Osteocyte (in vitro differentiated cells): ENCODE results near the gene PLCG1. TPM values are rescaled to one million over a fixed set of nuclear protein-coding genes. Genes with fewer than 3 reads are reported as not detected.

Source experiments
- DNase-seq: peaks from one replicate; pipeline ENCODE4 v3.0.0; 2021; ENCODE audit warnings: mixed read lengths; ENCODE audit not compliant: unreplicated experiment; ENCODE audit errors: extremely low spot score
- H3K27ac Mint-ChIP-seq: one replicate; pipeline ENCODE4 v1.8.0; 2021; ENCODE audit warnings: mild to moderate bottlenecking, mixed read lengths; ENCODE audit not compliant: unreplicated experiment
- H3K27me3 Mint-ChIP-seq: one replicate; pipeline ENCODE4 v1.8.0; 2021; ENCODE audit warnings: mixed read lengths; ENCODE audit not compliant: unreplicated experiment
- H3K36me3 Mint-ChIP-seq: one replicate; pipeline ENCODE4 v1.8.0; 2021; ENCODE audit warnings: mixed read lengths; ENCODE audit not compliant: unreplicated experiment
- H3K4me1 Mint-ChIP-seq: one replicate; pipeline ENCODE4 v1.8.0; 2021; ENCODE audit warnings: mixed read lengths; ENCODE audit not compliant: unreplicated experiment
- H3K4me3 Mint-ChIP-seq: one replicate; pipeline ENCODE4 v1.8.0; 2021; ENCODE audit warnings: mild to moderate bottlenecking, moderate library complexity, mixed read lengths; ENCODE audit not compliant: unreplicated experiment
- H3K9me3 Mint-ChIP-seq: one replicate; pipeline ENCODE4 v1.8.0; 2021; ENCODE audit warnings: mixed read lengths; ENCODE audit not compliant: unreplicated experiment
- CTCF ChIP-seq: fragments of 200-600 bp; sonication (generic); IDR thresholded peaks from 2 replicates; pipeline ENCODE4 v1.5.0; 2021; ENCODE audit warnings: antibody characterized with exemption, mild to moderate bottlenecking, moderate library complexity
- microRNA-seq: library from miRNA; unstranded; fragments of <30 nt; microRNA quantifications from one replicate; pipeline ENCODE4 v1.1.0, GENCODE V29; 2020; ENCODE audit not compliant: unreplicated experiment
- total RNA-seq: library from RNA; stranded (reverse); gene quantifications from 2 replicates; pipeline ENCODE4 v1.2.1, GENCODE V29; 2021

PLCG1 gene
- total RNA-seq, 1 donor from 2014 or later, result 179 TPM

DNA sequence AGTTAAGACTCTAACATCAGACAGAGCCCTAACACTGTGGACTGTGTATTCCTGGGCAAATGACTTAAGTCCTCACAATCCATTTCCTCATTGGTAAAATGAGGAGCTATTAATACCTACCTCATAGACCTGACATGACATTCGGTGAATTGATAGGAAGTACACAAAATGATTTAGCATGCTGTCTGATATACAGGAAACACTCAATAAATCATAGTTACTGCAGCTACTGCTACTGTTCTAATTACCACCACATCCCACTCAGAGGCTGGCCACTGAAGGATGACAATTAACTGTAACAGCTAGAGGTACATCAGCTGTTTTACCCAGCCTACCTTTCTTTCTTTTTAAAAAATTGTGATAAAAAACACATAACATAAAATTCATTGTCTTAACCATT lies 87.7 kb downstream of the PLCG1 start:
- no peak for DNase-seq
- Mint-ChIP-seq H3K36me3 (peaks cover 6% of the 10 kb centered on the region), H3K27ac (no peak overlapping the region), H3K27me3 (no peaks in the 10 kb centered on the region), H3K9me3 (no peaks in the 10 kb centered on the region), H3K4me3 (no peak overlapping the region), H3K4me1 (peaks cover 33% of the 10 kb centered on the region)
- no peak for TF ChIP-seq CTCF

DNA sequence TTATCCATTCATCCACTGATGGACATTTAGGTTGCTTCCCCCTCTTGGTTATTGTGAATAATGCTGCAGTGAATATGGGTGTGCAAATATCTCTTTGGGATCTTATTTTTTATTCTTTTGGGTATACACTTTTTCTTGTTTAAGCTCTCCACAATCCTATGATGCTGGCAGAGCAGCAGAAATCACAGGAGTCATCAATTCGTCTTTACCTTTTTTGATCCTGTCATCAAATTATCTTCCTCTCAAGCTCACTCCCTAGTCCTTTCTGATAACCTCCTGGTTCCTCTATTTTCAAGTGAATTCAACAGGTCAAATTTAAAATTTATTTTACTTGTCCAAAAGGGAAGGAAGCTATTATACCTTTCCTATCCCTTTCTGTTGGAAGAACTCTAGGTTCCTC lies 89.1 kb downstream of the PLCG1 start:
- H3K9me3 Mint-ChIP-seq, result no peaks in the 10 kb centered on the region
- peaks cover 41% of the 10 kb centered on the region for H3K4me1 Mint-ChIP-seq
- no peak for DNase-seq
- H3K4me3 Mint-ChIP-seq, result no peak overlapping the region
- peaks cover 2% of the 10 kb centered on the region for H3K36me3 Mint-ChIP-seq
- no peak overlapping the region for H3K27ac Mint-ChIP-seq
- no peaks in the 10 kb centered on the region for H3K27me3 Mint-ChIP-seq
- TF ChIP-seq CTCF, result no peak

Small RNAs within 50 kb of the gene (microRNA-seq; reads per million reads assigned to microRNA genes)
- gene MIR6871, result 2.2 reads per million

Other genes starting within 250 kb of the PLCG1 start
- gene TOP1, start 108.7 kb upstream of the PLCG1 start, total RNA-seq, result 50.2 and 51.1 TPM in 2 replicates
- 43.1 and 44.5 TPM in 2 replicates for gene ZHX3, start 180.2 kb downstream of the PLCG1 start, total RNA-seq
- gene LPIN3, start 203.3 kb downstream of the PLCG1 start, total RNA-seq, result 2.9 and 3.2 TPM in 2 replicates
- 1.5 and 2.1 TPM in 2 replicates for gene EMILIN3, start 229.3 kb downstream of the PLCG1 start, total RNA-seq